Activated CD4-positive, CD25-positive, alpha-beta regulatory T cell treated with anti-CD3 and anti-CD28 coated beads, Interleukin-2, amount 50 U/mL, for 24 hours (primary cell): ENCODE measurements around the gene BICD1.
A peak's percentile ranks its signal among the peaks of the same experiment; 100 is the strongest.
"Not testable (repeated sequence)": the region's sequence is repeated elsewhere in the genome, so short reads cannot be mapped to it uniquely, and the experiment has no call there.

Experiments
- ATAC-seq, 2 donors: fragments of 150-1000 bp; cut with Tn5 transposase; one replicate each; pipeline ENCODE4 v1.10.0; 2021; ENCODE audit warnings: mild to moderate bottlenecking in 1 of 2, moderate library complexity in 1 of 2

The BICD1 gene

GRCh38 chr12:32146074-32146873, 39.6 kb downstream of the BICD1 start:
- no peak for ATAC-seq

DNA sequence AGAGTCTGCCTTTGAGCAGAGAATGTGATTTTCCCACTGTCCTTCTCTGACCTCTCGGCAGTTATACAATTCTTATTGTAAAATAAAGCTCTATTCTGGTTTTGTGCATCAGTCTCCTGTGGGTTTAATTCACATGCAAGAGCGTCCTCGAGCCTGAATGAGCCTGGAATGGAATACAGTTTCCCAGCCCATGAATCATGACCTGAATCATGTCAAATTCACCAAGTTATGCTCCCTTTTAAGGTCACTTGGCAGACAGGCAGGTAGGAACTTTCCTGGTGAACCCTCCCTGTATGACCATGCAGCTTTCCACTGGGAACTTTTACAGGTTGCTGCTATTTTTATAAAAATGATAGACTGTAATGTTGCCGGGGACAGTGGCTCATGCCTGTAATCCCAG, 41.7 kb downstream of the BICD1 start:
- no peak for ATAC-seq

- ATAC-seq = no peak
Observed at GRCh38 chr12:32149489-32149888, 42.8 kb downstream of the BICD1 start.

DNA sequence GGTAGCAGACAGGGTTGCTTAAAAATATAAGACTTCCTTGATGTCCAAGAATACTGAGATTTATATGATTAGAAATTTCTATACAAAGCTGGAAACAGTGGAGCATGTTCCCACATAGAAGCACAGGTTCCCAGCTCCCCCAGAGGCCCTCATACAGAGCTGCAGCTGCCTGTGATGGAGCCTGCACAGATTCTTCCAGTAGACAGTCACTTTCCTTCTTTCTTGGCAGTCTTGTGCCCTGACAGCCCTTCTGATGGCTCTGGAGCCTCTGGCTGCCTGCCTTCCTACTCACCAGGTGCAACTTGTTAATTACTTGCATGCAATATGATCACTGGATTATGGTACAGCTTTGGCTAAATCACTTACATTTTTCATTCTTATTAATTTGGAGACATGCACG, 44.4 kb downstream of the BICD1 start:
- ATAC-seq = no peak

- ATAC-seq = no peak
Observed at GRCh38 chr12:32151552-32151951, 44.9 kb downstream of the BICD1 start.

- ATAC-seq = no peak
Observed at GRCh38 chr12:32155041-32155440, 48.4 kb downstream of the BICD1 start.

GRCh38 chr12:32155961-32156529, 49.4 kb downstream of the BICD1 start:
- no peak for ATAC-seq

GRCh38 chr12:32158525-32158924, 51.9 kb downstream of the BICD1 start:
- no peak for ATAC-seq

- no peak for ATAC-seq
Observed at GRCh38 chr12:32159381-32159780, 52.7 kb downstream of the BICD1 start.

DNA sequence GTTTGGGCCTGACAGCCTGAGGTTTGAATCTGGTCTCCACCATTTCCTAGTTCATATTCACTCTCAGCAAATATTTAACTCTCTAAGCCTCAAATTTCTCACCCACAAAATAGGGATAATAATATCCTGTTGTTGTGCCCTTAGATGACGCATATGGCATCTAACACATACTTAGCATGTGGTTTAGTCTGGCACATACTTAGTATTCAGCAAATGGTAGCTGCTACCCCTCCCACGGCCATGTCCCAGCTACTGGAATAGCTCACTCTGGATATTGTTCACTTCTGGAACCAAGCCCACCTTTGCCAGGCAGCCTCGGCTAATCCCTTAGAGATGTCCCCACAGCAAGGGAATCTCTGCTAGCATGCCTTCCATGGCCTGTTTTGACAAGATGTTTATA, 53.3 kb downstream of the BICD1 start:
- no peak for ATAC-seq

- peak in 1 of 2 donors; percentile 25 for ATAC-seq
Observed at GRCh38 chr12:32161058-32161457, 54.4 kb downstream of the BICD1 start.

DNA sequence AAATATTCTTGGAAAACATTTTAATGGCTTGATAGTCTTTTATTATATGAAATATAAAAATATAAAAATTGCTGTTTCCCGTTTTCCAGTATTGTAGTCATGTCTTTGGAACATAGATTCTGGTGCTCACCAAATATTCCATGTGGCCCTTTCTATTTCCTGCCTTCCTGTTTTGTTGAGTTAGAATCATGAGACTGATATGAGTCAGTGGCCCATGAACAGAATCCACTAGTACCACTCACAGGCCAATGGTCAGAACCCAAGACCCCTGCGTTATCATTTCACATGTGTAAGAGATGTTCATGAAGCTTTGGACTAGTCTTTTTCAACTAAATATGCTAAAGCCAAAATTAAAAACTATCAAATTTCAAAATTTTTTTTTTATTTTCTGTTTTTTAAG, 56.9 kb downstream of the BICD1 start:
- ATAC-seq = no peak

GRCh38 chr12:32166510-32166909, 59.9 kb downstream of the BICD1 start:
- no peak for ATAC-seq

- ATAC-seq = no peak
Observed at GRCh38 chr12:32170437-32170998, 63.9 kb downstream of the BICD1 start.

DNA sequence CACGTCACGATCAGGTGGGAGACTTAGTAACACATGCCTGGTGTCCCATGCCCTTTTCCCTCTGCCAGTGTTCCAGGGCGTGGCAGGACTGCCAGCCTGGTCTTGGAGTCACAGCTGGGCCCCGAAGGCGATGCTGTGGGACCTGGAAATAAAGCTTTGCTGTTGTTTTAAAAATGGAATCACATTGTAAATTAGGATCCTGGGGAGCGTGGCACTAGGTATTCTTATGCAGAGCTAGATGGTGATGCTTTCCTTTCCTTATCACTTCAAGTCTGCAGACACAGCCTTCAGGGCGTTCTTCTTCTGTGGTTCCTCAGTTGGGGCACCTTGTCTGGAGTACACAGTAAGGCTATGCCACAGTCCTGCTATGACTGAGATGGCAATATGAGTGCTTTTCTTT, 64.6 kb downstream of the BICD1 start:
- no peak for ATAC-seq

DNA sequence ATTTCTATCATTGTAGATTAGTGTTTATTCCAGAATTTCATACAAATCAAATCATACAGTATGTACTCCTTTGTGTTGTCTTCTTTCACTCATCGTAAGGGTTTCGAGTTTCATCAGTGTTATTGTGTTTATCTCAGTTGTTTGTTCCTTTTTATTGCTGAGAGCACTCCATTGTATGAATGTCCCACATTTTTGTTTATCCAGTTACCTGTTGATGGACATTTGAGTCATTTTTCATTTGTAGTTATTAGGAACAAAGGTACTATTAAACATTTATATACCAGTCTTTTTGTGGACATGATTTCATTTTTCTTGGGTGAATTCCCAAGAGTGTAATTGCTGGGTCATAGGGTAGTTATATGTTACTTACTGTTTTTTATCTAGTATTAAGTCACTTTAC, 70.0 kb downstream of the BICD1 start:
- ATAC-seq = no peak

- ATAC-seq = no peak
Observed at GRCh38 chr12:32178341-32179010, 71.8 kb downstream of the BICD1 start.

DNA sequence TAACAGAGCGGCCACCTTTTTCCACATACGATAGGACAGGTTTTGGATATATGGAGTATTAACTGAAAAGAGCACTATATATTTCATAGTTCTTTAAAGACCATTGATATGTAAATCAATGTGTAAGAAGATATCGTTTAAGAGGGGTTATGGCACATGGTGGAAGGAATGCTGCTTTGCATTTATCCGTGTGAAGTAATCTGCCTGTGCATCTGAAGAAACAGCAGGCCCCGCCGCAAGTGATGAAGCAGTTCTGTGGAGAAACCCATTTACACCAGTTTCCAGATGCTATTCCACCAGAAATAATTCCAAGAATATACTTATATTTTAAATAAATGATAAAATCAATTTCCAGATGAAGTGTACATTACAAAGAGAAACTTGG, 72.4 kb downstream of the BICD1 start:
- no peak for ATAC-seq

- no peak for ATAC-seq
Observed at GRCh38 chr12:32181498-32182175, 75.0 kb downstream of the BICD1 start.

DNA sequence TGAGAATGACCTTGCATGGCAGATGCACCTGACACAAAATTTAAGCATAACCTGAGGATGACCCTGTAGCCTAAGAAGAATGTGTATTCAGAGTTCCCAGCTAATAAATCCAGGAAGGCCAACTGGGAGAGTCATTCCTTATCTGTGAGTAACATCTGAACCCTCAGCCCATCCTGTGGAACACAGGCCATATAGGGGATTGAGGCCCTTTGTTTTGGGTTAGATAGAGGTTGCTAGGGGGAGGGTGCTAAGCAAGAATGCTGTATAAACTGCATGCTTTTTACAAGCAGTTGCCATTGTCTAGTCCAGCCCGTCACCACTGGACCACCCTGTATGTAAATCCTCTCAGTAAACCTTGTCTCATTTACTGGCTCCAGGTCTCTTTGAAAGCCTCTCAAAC, 77.0 kb downstream of the BICD1 start:
- ATAC-seq = no peak

DNA sequence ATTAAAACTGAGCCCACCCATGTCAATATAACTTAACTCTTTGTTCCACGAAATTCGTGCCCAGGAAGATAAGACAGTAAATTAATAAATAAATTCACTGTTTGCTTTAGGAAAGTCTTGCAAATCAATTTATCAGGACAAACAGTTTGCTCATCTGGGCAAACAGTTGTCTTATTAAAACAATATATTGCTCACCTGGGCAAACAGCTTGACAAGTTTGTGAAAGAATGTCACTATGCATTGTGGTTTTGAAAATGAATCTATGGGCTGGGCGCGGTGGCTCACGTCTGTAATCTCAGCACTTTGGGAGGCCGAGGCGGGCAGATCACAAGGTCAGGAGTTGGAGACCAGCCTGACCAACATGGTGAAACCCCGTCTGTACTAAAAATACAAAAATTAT, 80.5 kb downstream of the BICD1 start:
- ATAC-seq = not testable (repeated sequence)

DNA sequence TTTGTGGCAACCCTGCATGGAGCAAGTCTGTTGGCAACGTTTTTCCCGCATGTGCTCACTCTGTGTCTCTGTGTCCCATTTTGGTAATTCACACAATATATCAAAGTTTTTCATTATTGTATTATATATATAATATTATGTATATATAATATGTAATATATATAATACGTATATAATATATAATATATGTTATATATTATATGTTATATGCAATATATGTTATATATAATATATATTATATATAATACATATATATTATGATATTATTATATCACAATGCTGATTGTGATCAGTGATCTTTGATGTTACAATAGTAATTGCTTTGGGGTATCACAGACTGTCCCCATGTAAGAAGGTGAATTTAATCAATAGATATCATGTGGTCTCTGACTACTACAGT, 84.8 kb downstream of the BICD1 start:
- no peak for ATAC-seq
